SH-SY5Y (cell line): Measurements from ENCODE around the gene TWIST2.

ENCODE experiments used
- GATA2 ChIP-seq: IDR thresholded peaks from 2 replicates; pipeline ENCODE4 v1.6.1; 2011; ENCODE audit warnings: mild to moderate bottlenecking, low read depth, low read length
- GATA3 ChIP-seq: IDR thresholded peaks from 2 replicates; pipeline ENCODE4 v1.6.1; 2011; ENCODE audit warnings: low read depth, mild to moderate bottlenecking, low read length, moderate library complexity

DNA sequence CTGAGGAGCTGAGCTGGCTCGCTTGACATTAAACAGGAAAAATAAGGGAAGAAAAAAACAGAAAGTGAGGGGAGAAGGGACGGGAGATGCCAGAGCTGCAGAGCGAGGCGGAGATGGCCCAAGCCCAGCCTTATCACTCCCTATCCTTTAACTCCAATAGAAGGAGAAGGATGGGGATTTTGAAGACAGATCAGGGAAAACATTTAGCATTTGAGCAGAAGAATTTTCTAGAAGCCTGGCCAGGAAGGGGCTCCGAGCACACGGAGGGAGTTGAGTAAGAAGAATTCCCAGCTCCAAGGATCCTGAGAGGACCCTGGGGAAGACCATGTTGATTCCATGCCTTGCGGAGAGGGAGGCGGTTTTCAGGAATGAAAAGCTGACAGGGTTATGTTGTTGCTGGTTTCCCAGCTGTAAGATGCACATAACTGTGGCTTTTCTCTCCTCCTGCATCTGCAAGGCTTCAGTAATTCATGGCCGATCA lies 35.6 kb downstream of the TWIST2 start:
- TF ChIP-seq GATA2 (no peak), GATA3 (no peak)
